Measurements from ENCODE around the gene INPP5F.

The INPP5F gene

GRCh38 chr10:119750391-119751230 lies 24.8 kb downstream of the INPP5F start:
- peak; percentile 71 for DNase-seq (ENCODE audit: low spot score)
- H3K4me1 ChIP-seq (ENCODE audit: control insufficient read depth in 2 of 2, insufficient read depth in 1 of 2, low read depth in 1 of 2, low read length in 2 of 2): peaks cover 3 to 11% of the 10 kb centered on the region in 2 donors
- H2AFZ ChIP-seq (ENCODE audit: low read length): peak overlapping the region; percentile 2
- H2BK5ac ChIP-seq (ENCODE audit: low read length): no peak overlapping the region
- no peak overlapping the region for H2BK15ac ChIP-seq (ENCODE audit: low read length)
- peaks cover 3 to 22% of the 10 kb centered on the region in 2 donors for H3K9me3 ChIP-seq (replicated peaks in 1 of 2; ENCODE audit: control insufficient read depth in 2 of 2, insufficient read depth in 1 of 2, low read depth in 1 of 2, low read length in 2 of 2)
- no peaks in the 10 kb centered on the region for H3K27me3 ChIP-seq (ENCODE audit: control insufficient read depth in 3 of 3, insufficient read depth in 3 of 3, low read depth in 1 of 3, low read length in 3 of 3)
- no peak overlapping the region for H3K4me3 ChIP-seq (ENCODE audit: low read length in 2 of 2)
- no peak overlapping the region for H3K23ac ChIP-seq (ENCODE audit: low read depth, low read length, poor library complexity)
- no peak overlapping the region for H3K14ac ChIP-seq (ENCODE audit: low read length)
- no peak overlapping the region for H2BK120ac ChIP-seq (ENCODE audit: low read depth, low read length)
- H3K79me1 ChIP-seq (ENCODE audit: low read depth, low read length): no peaks in the 10 kb centered on the region
- H3K18ac ChIP-seq (ENCODE audit: low read length): no peak overlapping the region
- H3K4ac ChIP-seq (ENCODE audit: low read length): no peak overlapping the region
- H3K36me3 ChIP-seq (replicated peaks in 1 of 2; ENCODE audit: control insufficient read depth in 2 of 2, insufficient read depth in 2 of 2, low read length in 2 of 2): peaks cover 0 to 33% of the 10 kb centered on the region in 2 donors
- H3K4me2 ChIP-seq (ENCODE audit: insufficient read depth, low read length, poor library complexity, severe bottlenecking): no peak overlapping the region
- no peak overlapping the region for H3K27ac ChIP-seq (replicated peaks; ENCODE audit: low read length)
- WGBS, 2 donors (ENCODE audit: extremely low coverage in 2 of 2, insufficient read length in 2 of 2, insufficient replicate concordance in 1 of 2): no CpG with 5 or more reads among the region's 9 CpGs
- H3K9ac ChIP-seq (ENCODE audit: low read depth, low read length, poor library complexity): no peak overlapping the region
- H4K8ac ChIP-seq (ENCODE audit: low read depth, low read length): no peak overlapping the region
- no peak overlapping the region for H4K91ac ChIP-seq (ENCODE audit: low read depth, low read length, poor library complexity)
- no peak overlapping the region for H2BK12ac ChIP-seq (ENCODE audit: low read length)
- H2AK5ac ChIP-seq (ENCODE audit: low read depth, low read length): no peak overlapping the region

DNA sequence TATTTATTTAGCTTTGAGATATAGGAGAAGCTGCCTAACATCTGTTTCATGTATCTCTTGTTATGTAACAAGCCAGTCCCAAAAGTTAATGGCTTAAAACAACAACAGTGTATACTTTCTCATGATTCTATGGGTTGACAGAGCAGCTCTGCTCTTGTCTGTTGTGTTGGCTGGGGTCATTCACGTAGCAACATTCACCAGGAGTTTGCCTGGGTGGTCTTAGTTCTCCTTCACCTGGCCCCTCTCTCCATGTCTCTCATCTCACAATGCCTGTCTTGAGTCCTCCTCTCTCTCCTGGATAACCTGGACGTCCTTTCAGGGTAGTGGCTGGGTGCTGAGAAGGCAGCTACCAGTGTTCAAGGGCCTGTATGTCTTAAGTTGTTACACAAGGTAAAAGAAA lies 27.5 kb downstream of the INPP5F start:
- no peaks in the 10 kb centered on the region for H3K27me3 ChIP-seq (ENCODE audit: control insufficient read depth in 3 of 3, insufficient read depth in 3 of 3, low read depth in 1 of 3, low read length in 3 of 3)
- no CpG with 5 or more reads among the region's 2 CpGs for WGBS, 2 donors (ENCODE audit: extremely low coverage in 2 of 2, insufficient read length in 2 of 2, insufficient replicate concordance in 1 of 2)
- H3K4ac ChIP-seq (ENCODE audit: low read length): no peak overlapping the region
- no peak overlapping the region for H2BK5ac ChIP-seq (ENCODE audit: low read length)
- no peak overlapping the region for H3K4me3 ChIP-seq (ENCODE audit: low read length in 2 of 2)
- no peak overlapping the region for H2AFZ ChIP-seq (ENCODE audit: low read length)
- H3K14ac ChIP-seq (ENCODE audit: low read length): no peak overlapping the region
- no peak overlapping the region for H3K23ac ChIP-seq (ENCODE audit: low read depth, low read length, poor library complexity)
- no peak overlapping the region for H2BK120ac ChIP-seq (ENCODE audit: low read depth, low read length)
- no peak for DNase-seq (ENCODE audit: low spot score)
- no peak overlapping the region for H4K91ac ChIP-seq (ENCODE audit: low read depth, low read length, poor library complexity)
- peaks cover 0 to 11% of the 10 kb centered on the region in 2 donors for H3K9me3 ChIP-seq (replicated peaks in 1 of 2; ENCODE audit: control insufficient read depth in 2 of 2, insufficient read depth in 1 of 2, low read depth in 1 of 2, low read length in 2 of 2)
- H3K9ac ChIP-seq (ENCODE audit: low read depth, low read length, poor library complexity): no peak overlapping the region
- H2AK5ac ChIP-seq (ENCODE audit: low read depth, low read length): no peak overlapping the region
- H3K36me3 ChIP-seq (replicated peaks in 1 of 2; ENCODE audit: control insufficient read depth in 2 of 2, insufficient read depth in 2 of 2, low read length in 2 of 2): peaks cover 0 to 32% of the 10 kb centered on the region in 2 donors
- H3K79me1 ChIP-seq (ENCODE audit: low read depth, low read length): no peaks in the 10 kb centered on the region
- H4K8ac ChIP-seq (ENCODE audit: low read depth, low read length): no peak overlapping the region
- H3K4me2 ChIP-seq (ENCODE audit: insufficient read depth, low read length, poor library complexity, severe bottlenecking): no peak overlapping the region
- H2BK12ac ChIP-seq (ENCODE audit: low read length): no peak overlapping the region
- no peak overlapping the region for H3K27ac ChIP-seq (replicated peaks; ENCODE audit: low read length)
- H3K4me1 ChIP-seq (ENCODE audit: control insufficient read depth in 2 of 2, insufficient read depth in 1 of 2, low read depth in 1 of 2, low read length in 2 of 2): peaks cover 3 to 11% of the 10 kb centered on the region in 2 donors
- no peak overlapping the region for H3K18ac ChIP-seq (ENCODE audit: low read length)
- no peak overlapping the region for H2BK15ac ChIP-seq (ENCODE audit: low read length)

DNA sequence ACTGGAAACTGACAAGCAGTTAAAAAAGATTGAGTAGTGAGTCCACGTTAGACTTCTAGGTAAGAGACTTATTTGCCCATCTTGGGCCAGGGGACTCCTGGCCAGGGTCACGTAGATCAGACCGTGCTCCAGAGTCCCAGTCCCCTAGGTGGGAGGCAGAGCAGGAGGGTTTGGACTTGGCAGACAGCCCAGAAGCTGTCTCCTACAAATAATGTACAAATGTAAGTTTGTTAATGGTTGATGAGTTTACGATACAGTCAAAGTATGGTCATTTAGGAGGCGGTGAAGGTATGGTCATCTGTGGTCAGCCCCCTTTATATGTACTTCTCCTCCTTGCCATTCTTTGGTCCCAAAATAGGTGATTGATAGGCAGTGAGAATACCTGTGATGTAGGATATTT lies 28.2 kb downstream of the INPP5F start:
- no CpG with 5 or more reads among the region's 5 CpGs for WGBS, 2 donors (ENCODE audit: extremely low coverage in 2 of 2, insufficient read length in 2 of 2, insufficient replicate concordance in 1 of 2)

GRCh38 chr10:119754936-119755335 lies 29.1 kb downstream of the INPP5F start:
- Histone ChIP-seq H3K23ac (ENCODE audit: low read depth, low read length, poor library complexity) (no peak overlapping the region), H3K4me2 (ENCODE audit: insufficient read depth, low read length, poor library complexity, severe bottlenecking) (no peak overlapping the region), H4K8ac (ENCODE audit: low read depth, low read length) (no peak overlapping the region), H3K79me1 (ENCODE audit: low read depth, low read length) (no peaks in the 10 kb centered on the region), H4K91ac (ENCODE audit: low read depth, low read length, poor library complexity) (no peak overlapping the region), H2BK5ac (ENCODE audit: low read length) (no peak overlapping the region), H2BK120ac (ENCODE audit: low read depth, low read length) (no peak overlapping the region), H3K4me3 (ENCODE audit: low read length in 2 of 2) (no peak overlapping the region), H3K9me3 (replicated peaks in 1 of 2; ENCODE audit: control insufficient read depth in 2 of 2, insufficient read depth in 1 of 2, low read depth in 1 of 2, low read length in 2 of 2) (no peaks in the 10 kb centered on the region), H3K27ac (replicated peaks; ENCODE audit: low read length) (no peak overlapping the region), H3K4ac (ENCODE audit: low read length) (no peak overlapping the region), H3K36me3 (replicated peaks in 1 of 2; ENCODE audit: control insufficient read depth in 2 of 2, insufficient read depth in 2 of 2, low read length in 2 of 2) (peaks cover 0 to 38% of the 10 kb centered on the region in 2 donors), H2AK5ac (ENCODE audit: low read depth, low read length) (no peak overlapping the region), H2AFZ (ENCODE audit: low read length) (no peak overlapping the region), H3K14ac (ENCODE audit: low read length) (no peak overlapping the region), H2BK12ac (ENCODE audit: low read length) (no peak overlapping the region), H3K4me1 (ENCODE audit: control insufficient read depth in 2 of 2, insufficient read depth in 1 of 2, low read depth in 1 of 2, low read length in 2 of 2) (peaks cover 3 to 11% of the 10 kb centered on the region in 2 donors), H3K18ac (ENCODE audit: low read length) (no peak overlapping the region), H2BK15ac (ENCODE audit: low read length) (no peak overlapping the region), H3K27me3 (ENCODE audit: control insufficient read depth in 3 of 3, insufficient read depth in 3 of 3, low read depth in 1 of 3, low read length in 3 of 3) (no peaks in the 10 kb centered on the region), H3K9ac (ENCODE audit: low read depth, low read length, poor library complexity) (no peak overlapping the region)
- no peak for DNase-seq (ENCODE audit: low spot score)
- WGBS, 2 donors (ENCODE audit: extremely low coverage in 2 of 2, insufficient read length in 2 of 2, insufficient replicate concordance in 1 of 2): no CpG with 5 or more reads among the region's 4 CpGs

More for the DNA sequence above, 28.2 kb downstream of the INPP5F start:
- H2AFZ ChIP-seq (ENCODE audit: low read length): no peak overlapping the region
- peaks cover 0 to 33% of the 10 kb centered on the region in 2 donors for H3K36me3 ChIP-seq (replicated peaks in 1 of 2; ENCODE audit: control insufficient read depth in 2 of 2, insufficient read depth in 2 of 2, low read length in 2 of 2)
- H3K79me1 ChIP-seq (ENCODE audit: low read depth, low read length): no peaks in the 10 kb centered on the region
- no peak overlapping the region for H2BK15ac ChIP-seq (ENCODE audit: low read length)
- no peak overlapping the region for H4K91ac ChIP-seq (ENCODE audit: low read depth, low read length, poor library complexity)
- H3K27ac ChIP-seq (replicated peaks; ENCODE audit: low read length): no peak overlapping the region
- no peak overlapping the region for H2BK5ac ChIP-seq (ENCODE audit: low read length)
- H4K8ac ChIP-seq (ENCODE audit: low read depth, low read length): no peak overlapping the region
- H2AK5ac ChIP-seq (ENCODE audit: low read depth, low read length): no peak overlapping the region
- H3K18ac ChIP-seq (ENCODE audit: low read length): no peak overlapping the region
- H3K27me3 ChIP-seq (ENCODE audit: control insufficient read depth in 3 of 3, insufficient read depth in 3 of 3, low read depth in 1 of 3, low read length in 3 of 3): no peaks in the 10 kb centered on the region
- peaks cover 0 to 3% of the 10 kb centered on the region in 2 donors for H3K9me3 ChIP-seq (replicated peaks in 1 of 2; ENCODE audit: control insufficient read depth in 2 of 2, insufficient read depth in 1 of 2, low read depth in 1 of 2, low read length in 2 of 2)
- H2BK120ac ChIP-seq (ENCODE audit: low read depth, low read length): no peak overlapping the region
- peaks cover 3 to 11% of the 10 kb centered on the region in 2 donors for H3K4me1 ChIP-seq (ENCODE audit: control insufficient read depth in 2 of 2, insufficient read depth in 1 of 2, low read depth in 1 of 2, low read length in 2 of 2)
- no peak for DNase-seq (ENCODE audit: low spot score)
- no peak overlapping the region for H3K14ac ChIP-seq (ENCODE audit: low read length)
- H3K4me3 ChIP-seq (ENCODE audit: low read length in 2 of 2): no peak overlapping the region
- H3K23ac ChIP-seq (ENCODE audit: low read depth, low read length, poor library complexity): no peak overlapping the region
- no peak overlapping the region for H3K4ac ChIP-seq (ENCODE audit: low read length)
- no peak overlapping the region for H3K4me2 ChIP-seq (ENCODE audit: insufficient read depth, low read length, poor library complexity, severe bottlenecking)
- no peak overlapping the region for H2BK12ac ChIP-seq (ENCODE audit: low read length)
- no peak overlapping the region for H3K9ac ChIP-seq (ENCODE audit: low read depth, low read length, poor library complexity)
